ENCODE results near the gene CENPP.

DNA sequence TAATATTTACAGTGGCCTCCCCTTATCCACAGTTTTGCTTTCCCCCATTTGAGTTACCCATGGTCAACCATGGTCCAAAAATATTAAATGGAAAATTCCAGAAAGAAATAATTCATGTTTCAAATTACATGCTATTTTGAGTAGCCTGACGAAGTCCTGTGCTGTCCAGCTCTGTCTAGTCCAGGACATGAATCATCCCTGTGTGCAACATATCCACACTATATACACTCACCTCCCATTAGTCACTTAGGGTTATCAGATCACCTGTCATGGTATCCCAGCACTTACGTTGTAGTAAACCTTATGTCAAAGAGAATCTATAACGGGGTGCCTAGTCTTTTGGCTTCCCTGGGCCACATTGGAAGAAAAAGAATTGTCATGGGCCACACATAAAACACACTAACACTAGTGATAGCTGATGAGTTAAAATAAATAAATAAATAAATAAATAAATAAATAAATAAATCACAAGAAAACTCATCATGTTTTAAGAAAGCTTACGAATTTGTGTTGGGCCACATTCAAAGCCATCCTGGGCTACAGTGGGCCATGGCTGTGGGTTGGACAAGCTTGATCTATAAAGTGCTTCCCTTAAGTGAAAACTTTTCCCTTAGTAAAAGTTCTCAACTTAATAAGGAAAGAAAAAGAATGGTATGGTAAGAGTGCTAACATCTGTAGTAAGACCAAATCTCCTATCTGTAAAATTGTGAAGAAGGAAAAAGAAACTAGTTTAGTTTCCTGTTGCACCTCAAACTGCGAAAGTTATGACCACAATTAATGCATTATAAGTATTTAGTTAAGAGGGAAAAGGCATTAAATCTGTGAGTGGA lies 114.4 kb downstream of the CENPP start:
- no peak for TF ChIP-seq EZH2 (IDR thresholded peaks at IDR 0.05; ENCODE audit: borderline replicate concordance, low read length)
- TF ChIP-seq, protein P1, sequence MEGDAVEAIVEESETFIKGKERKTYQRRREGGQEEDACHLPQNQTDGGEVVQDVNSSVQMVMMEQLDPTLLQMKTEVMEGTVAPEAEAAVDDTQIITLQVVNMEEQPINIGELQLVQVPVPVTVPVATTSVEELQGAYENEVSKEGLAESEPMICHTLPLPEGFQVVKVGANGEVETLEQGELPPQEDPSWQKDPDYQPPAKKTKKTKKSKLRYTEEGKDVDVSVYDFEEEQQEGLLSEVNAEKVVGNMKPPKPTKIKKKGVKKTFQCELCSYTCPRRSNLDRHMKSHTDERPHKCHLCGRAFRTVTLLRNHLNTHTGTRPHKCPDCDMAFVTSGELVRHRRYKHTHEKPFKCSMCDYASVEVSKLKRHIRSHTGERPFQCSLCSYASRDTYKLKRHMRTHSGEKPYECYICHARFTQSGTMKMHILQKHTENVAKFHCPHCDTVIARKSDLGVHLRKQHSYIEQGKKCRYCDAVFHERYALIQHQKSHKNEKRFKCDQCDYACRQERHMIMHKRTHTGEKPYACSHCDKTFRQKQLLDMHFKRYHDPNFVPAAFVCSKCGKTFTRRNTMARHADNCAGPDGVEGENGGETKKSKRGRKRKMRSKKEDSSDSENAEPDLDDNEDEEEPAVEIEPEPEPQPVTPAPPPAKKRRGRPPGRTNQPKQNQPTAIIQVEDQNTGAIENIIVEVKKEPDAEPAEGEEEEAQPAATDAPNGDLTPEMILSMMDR (IDR thresholded peaks at IDR 0.05; ENCODE audit: low read length): no peak

Measured in OCI-LY1 (cell line).